A673 (cell line): ENCODE data around the gene SLITRK4.

Source experiments
- CTCF ChIP-seq: fragments of 300-800, 200-600 bp; sonication (generic); conservative IDR thresholded peaks from 2 replicates; pipeline ENCODE4 v1.5.1; 2017; ENCODE audit warnings: low read depth, mild to moderate bottlenecking, antibody characterized with exemption, low read length, moderate library complexity, mixed read lengths
- EZH2 ChIP-seq: fragments of 200-600 bp; sonication (generic); IDR thresholded peaks from 2 replicates; pipeline ENCODE4 v1.6.1; 2017; ENCODE audit warnings: borderline replicate concordance, low read depth, mild to moderate bottlenecking, mixed read lengths, antibody characterized with exemption, low read length; ENCODE audit not compliant: poor library complexity, severe bottlenecking

DNA sequence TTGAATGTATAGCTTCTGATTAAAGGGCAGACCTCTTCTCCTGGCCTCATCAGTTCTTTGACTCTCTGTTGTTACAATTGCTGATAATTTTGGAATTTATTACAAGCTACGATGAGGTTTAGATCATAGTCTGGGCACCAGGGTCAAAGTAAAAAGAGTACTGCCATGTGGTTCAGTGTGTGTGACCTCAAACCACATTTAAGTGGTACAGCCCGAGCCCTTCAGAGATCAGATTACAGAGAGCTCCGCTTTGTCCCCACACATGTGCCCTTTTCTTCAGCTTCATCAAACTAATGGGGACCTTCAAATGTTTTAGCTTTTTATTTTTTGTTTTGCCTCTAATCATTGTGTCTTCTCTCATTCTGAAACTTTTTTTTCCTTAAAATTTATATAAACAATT is 47.6 kb upstream of the SLITRK4 start:
- no peak for TF ChIP-seq CTCF
- no peak for TF ChIP-seq EZH2
